ENCODE results near the gene ABCA2. TPM values are rescaled to one million over a fixed set of nuclear protein-coding genes. Genes with fewer than 3 reads are reported as not detected.

The ABCA2 gene
- polyA plus RNA-seq, 1 donor (not counting 4 experiments of a cell fraction or from before 2014, with no cell fraction given): 1.3 TPM

DNA sequence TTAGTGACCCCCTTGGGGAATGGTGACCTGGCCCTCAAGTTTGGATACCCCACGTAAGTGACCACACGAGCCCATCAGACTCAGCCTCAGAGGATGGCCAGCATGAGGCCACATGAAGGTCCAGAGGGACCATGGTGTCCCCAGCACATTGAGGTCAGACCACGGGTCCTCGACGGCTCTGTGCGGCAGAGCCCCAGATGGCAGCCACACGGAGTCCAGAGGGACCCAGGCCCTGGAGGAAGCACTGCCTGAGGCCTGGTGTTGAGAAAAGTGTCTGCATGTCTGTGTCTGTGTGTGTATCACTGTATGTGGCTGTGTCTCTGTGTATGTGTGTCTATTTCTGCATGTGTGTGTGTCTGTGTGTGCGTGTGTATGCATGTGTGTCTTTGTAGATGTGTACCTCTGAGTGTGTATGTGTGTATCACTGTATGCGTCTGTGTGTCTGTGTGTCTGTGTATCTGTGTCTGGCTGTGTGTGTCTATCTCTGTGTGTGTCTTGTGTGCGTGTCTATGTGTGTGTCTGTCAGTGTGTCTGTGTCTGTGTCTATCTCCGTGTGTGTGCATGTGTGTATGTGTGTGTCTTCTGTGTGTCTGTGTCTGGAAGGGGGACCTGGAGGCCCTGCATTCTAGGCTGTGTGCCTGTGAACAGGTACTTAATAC lies 44.3 kb downstream of the ABCA2 start:
- Histone ChIP-seq H3K4me2 (ENCODE audit: control insufficient read depth, extremely low read depth, insufficient read depth, low read depth, low read length) (no peak overlapping the region), H3K27ac (ENCODE audit: control insufficient read depth, insufficient read depth, low read length) (no peak overlapping the region), H3K9me3 (ENCODE audit: control insufficient read depth, low read depth, low read length) (no peaks in the 10 kb centered on the region), H3K4me3 (ENCODE audit: control insufficient read depth in 2 of 3, extremely low read depth in 1 of 3, insufficient read depth in 2 of 3, low read depth in 1 of 3, low read length in 3 of 3) (no peak overlapping the region), H3K9me1 (ENCODE audit: control insufficient read depth, extremely low read depth, insufficient read depth, low read length) (no peaks in the 10 kb centered on the region), H3K79me2 (ENCODE audit: control insufficient read depth, insufficient read depth, low read length) (no peaks in the 10 kb centered on the region), H3K36me3 (ENCODE audit: control insufficient read depth in 2 of 2, extremely low read depth in 1 of 2, insufficient read depth in 2 of 2, low read length in 2 of 2) (no peaks in the 10 kb centered on the region), H3K4me1 (ENCODE audit: control insufficient read depth, extremely low read depth, insufficient read depth, low read length) (no peaks in the 10 kb centered on the region), H3K9ac (ENCODE audit: control insufficient read depth, extremely low read depth, insufficient read depth, low read length) (no peak overlapping the region), H4K20me1 (ENCODE audit: control insufficient read depth, extremely low read depth, insufficient read depth, low read length) (no peaks in the 10 kb centered on the region), H2AFZ (ENCODE audit: control insufficient read depth, low read length) (no peak overlapping the region), H3K27me3 (ENCODE audit: control insufficient read depth, extremely low read depth, insufficient read depth, low read length) (peaks cover 27% of the 10 kb centered on the region)
- TF ChIP-seq CTCF (optimal IDR thresholded peaks at IDR 0.05 in 1 of 3, IDR thresholded peaks at IDR 0.05 in 1 of 3, conservative IDR thresholded peaks at IDR 0.05 in 1 of 3; ENCODE audit: extremely low read depth in 1 of 3, insufficient read depth in 2 of 3, low read length in 3 of 3): no peak
- no peak for TF ChIP-seq EZH2 (IDR thresholded peaks at IDR 0.05; ENCODE audit: low read length)
- DNase-seq (ENCODE audit: low read depth, low spot score): no peak
- no peak for FAIRE-seq
- dilution Hi-C loops (cut with MboI; ENCODE audit: extremely low pct_ligation_motif_present, low sequenced_read_pairs): no loop called here

DNA sequence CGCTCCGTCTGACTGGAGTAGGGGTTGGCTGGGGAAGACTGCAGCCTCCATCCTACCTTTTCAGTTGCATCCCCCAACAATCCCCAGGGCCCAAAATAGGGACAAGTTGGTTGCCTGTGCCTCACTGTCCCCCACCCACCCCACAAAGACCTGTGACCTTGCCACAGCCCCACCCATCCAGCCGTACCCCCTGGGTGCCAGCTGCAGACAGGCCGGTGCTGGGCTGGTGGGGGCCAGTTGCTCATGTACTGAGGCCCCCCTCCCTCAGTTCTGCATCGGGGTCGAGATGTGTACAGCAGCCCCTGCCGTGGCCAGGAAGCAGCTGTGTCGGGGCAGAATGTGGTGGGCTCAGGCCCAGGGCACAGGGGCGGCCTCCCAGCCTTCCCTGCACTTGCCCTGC lies 44.9 kb downstream of the ABCA2 start:
- no peaks in the 10 kb centered on the region for H3K9me1 ChIP-seq (ENCODE audit: control insufficient read depth, extremely low read depth, insufficient read depth, low read length)
- no peaks in the 10 kb centered on the region for H4K20me1 ChIP-seq (ENCODE audit: control insufficient read depth, extremely low read depth, insufficient read depth, low read length)
- no peaks in the 10 kb centered on the region for H3K79me2 ChIP-seq (ENCODE audit: control insufficient read depth, insufficient read depth, low read length)
- DNase-seq (ENCODE audit: low read depth, low spot score) (no peak), FAIRE-seq (no peak)
- no peak overlapping the region for H3K27ac ChIP-seq (ENCODE audit: control insufficient read depth, insufficient read depth, low read length)
- TF ChIP-seq EZH2 (IDR thresholded peaks at IDR 0.05; ENCODE audit: low read length): no peak
- TF ChIP-seq CTCF (optimal IDR thresholded peaks at IDR 0.05 in 1 of 3, IDR thresholded peaks at IDR 0.05 in 1 of 3, conservative IDR thresholded peaks at IDR 0.05 in 1 of 3; ENCODE audit: extremely low read depth in 1 of 3, insufficient read depth in 2 of 3, low read length in 3 of 3): no peak
- no peak overlapping the region for H2AFZ ChIP-seq (ENCODE audit: control insufficient read depth, low read length)
- no peaks in the 10 kb centered on the region for H3K36me3 ChIP-seq (ENCODE audit: control insufficient read depth in 2 of 2, extremely low read depth in 1 of 2, insufficient read depth in 2 of 2, low read length in 2 of 2)
- H3K4me2 ChIP-seq (ENCODE audit: control insufficient read depth, extremely low read depth, insufficient read depth, low read depth, low read length): no peak overlapping the region
- dilution Hi-C loops (cut with MboI; ENCODE audit: extremely low pct_ligation_motif_present, low sequenced_read_pairs): no loop called here
- H3K4me3 ChIP-seq (ENCODE audit: control insufficient read depth in 2 of 3, extremely low read depth in 1 of 3, insufficient read depth in 2 of 3, low read depth in 1 of 3, low read length in 3 of 3): no peak overlapping the region
- peaks cover 27% of the 10 kb centered on the region for H3K27me3 ChIP-seq (ENCODE audit: control insufficient read depth, extremely low read depth, insufficient read depth, low read length)
- no peaks in the 10 kb centered on the region for H3K9me3 ChIP-seq (ENCODE audit: control insufficient read depth, low read depth, low read length)
- no peak overlapping the region for H3K9ac ChIP-seq (ENCODE audit: control insufficient read depth, extremely low read depth, insufficient read depth, low read length)
- H3K4me1 ChIP-seq (ENCODE audit: control insufficient read depth, extremely low read depth, insufficient read depth, low read length): no peaks in the 10 kb centered on the region

Data from keratinocyte (primary cell).